Measurements from ENCODE around the gene UBE2E2.
"Not testable (repeated sequence)": the region's sequence is repeated elsewhere in the genome, so short reads cannot be mapped to it uniquely, and the experiment has no call there.

Gene UBE2E2

GRCh38 chr3:23319366-23320312, 116.5 kb downstream of the UBE2E2 start:
- Histone ChIP-seq H3K9ac (ENCODE audit: low read depth in 1 of 2, low read length in 2 of 2) (no peak overlapping the region), H3K9me3 (ENCODE audit: control insufficient read depth in 2 of 2, low read length in 2 of 2) (no peaks in the 10 kb centered on the region), H3K36me3 (ENCODE audit: control insufficient read depth in 2 of 2, insufficient read depth in 2 of 2, low read length in 2 of 2) (no peaks in the 10 kb centered on the region), H3K27me3 (ENCODE audit: control insufficient read depth in 2 of 2, insufficient read depth in 2 of 2, low read length in 2 of 2) (no peaks in the 10 kb centered on the region), H3K4me3 (ENCODE audit: low read length in 2 of 2) (no peak overlapping the region), H3K27ac (ENCODE audit: low read depth in 2 of 2, low read length in 2 of 2) (no peak overlapping the region), H3K4me1 (ENCODE audit: control insufficient read depth in 2 of 2, insufficient read depth in 2 of 2, low read length in 2 of 2) (no peaks in the 10 kb centered on the region)

GRCh38 chr3:23320586-23321570, 117.8 kb downstream of the UBE2E2 start:
- Histone ChIP-seq H3K36me3 (ENCODE audit: control insufficient read depth in 2 of 2, insufficient read depth in 2 of 2, low read length in 2 of 2) (no peaks in the 10 kb centered on the region), H3K27me3 (ENCODE audit: control insufficient read depth in 2 of 2, insufficient read depth in 2 of 2, low read length in 2 of 2) (no peaks in the 10 kb centered on the region), H3K9ac (ENCODE audit: low read depth in 1 of 2, low read length in 2 of 2) (no peak overlapping the region), H3K4me3 (ENCODE audit: low read length in 2 of 2) (no peak overlapping the region), H3K9me3 (ENCODE audit: control insufficient read depth in 2 of 2, low read length in 2 of 2) (no peaks in the 10 kb centered on the region), H3K27ac (ENCODE audit: low read depth in 2 of 2, low read length in 2 of 2) (no peak overlapping the region), H3K4me1 (ENCODE audit: control insufficient read depth in 2 of 2, insufficient read depth in 2 of 2, low read length in 2 of 2) (no peaks in the 10 kb centered on the region)

- H3K27ac ChIP-seq (ENCODE audit: low read depth in 2 of 2, low read length in 2 of 2) = no peak overlapping the region
- no peaks in the 10 kb centered on the region for H3K36me3 ChIP-seq (ENCODE audit: control insufficient read depth in 2 of 2, insufficient read depth in 2 of 2, low read length in 2 of 2)
- H3K4me3 ChIP-seq (ENCODE audit: low read length in 2 of 2) = no peak overlapping the region
- no peaks in the 10 kb centered on the region for H3K27me3 ChIP-seq (ENCODE audit: control insufficient read depth in 2 of 2, insufficient read depth in 2 of 2, low read length in 2 of 2)
- H3K9ac ChIP-seq (ENCODE audit: low read depth in 1 of 2, low read length in 2 of 2) = no peak overlapping the region
- H3K9me3 ChIP-seq (ENCODE audit: control insufficient read depth in 2 of 2, low read length in 2 of 2) = no peaks in the 10 kb centered on the region
- H3K4me1 ChIP-seq (ENCODE audit: control insufficient read depth in 2 of 2, insufficient read depth in 2 of 2, low read length in 2 of 2) = no peaks in the 10 kb centered on the region
These were observed 121.6 kb downstream of the UBE2E2 start for GRCh38 chr3:23324745-23325144.

- Histone ChIP-seq H3K36me3 (ENCODE audit: control insufficient read depth in 2 of 2, insufficient read depth in 2 of 2, low read length in 2 of 2) (no peaks in the 10 kb centered on the region), H3K4me3 (ENCODE audit: low read length in 2 of 2) (no peak overlapping the region), H3K27me3 (ENCODE audit: control insufficient read depth in 2 of 2, insufficient read depth in 2 of 2, low read length in 2 of 2) (no peaks in the 10 kb centered on the region), H3K9ac (ENCODE audit: low read depth in 1 of 2, low read length in 2 of 2) (no peak overlapping the region), H3K27ac (ENCODE audit: low read depth in 2 of 2, low read length in 2 of 2) (no peak overlapping the region), H3K9me3 (ENCODE audit: control insufficient read depth in 2 of 2, low read length in 2 of 2) (no peaks in the 10 kb centered on the region), H3K4me1 (ENCODE audit: control insufficient read depth in 2 of 2, insufficient read depth in 2 of 2, low read length in 2 of 2) (no peaks in the 10 kb centered on the region)
These were observed 122.4 kb downstream of the UBE2E2 start for GRCh38 chr3:23325466-23326065.

GRCh38 chr3:23329471-23330105, 126.5 kb downstream of the UBE2E2 start:
- H3K36me3 ChIP-seq (ENCODE audit: control insufficient read depth in 2 of 2, insufficient read depth in 2 of 2, low read length in 2 of 2) = no peaks in the 10 kb centered on the region
- H3K4me3 ChIP-seq (ENCODE audit: low read length in 2 of 2) = no peak overlapping the region
- no peak overlapping the region for H3K27ac ChIP-seq (ENCODE audit: low read depth in 2 of 2, low read length in 2 of 2)
- no peak overlapping the region for H3K9ac ChIP-seq (ENCODE audit: low read depth in 1 of 2, low read length in 2 of 2)
- no peaks in the 10 kb centered on the region for H3K9me3 ChIP-seq (ENCODE audit: control insufficient read depth in 2 of 2, low read length in 2 of 2)
- no peaks in the 10 kb centered on the region for H3K4me1 ChIP-seq (ENCODE audit: control insufficient read depth in 2 of 2, insufficient read depth in 2 of 2, low read length in 2 of 2)
- H3K27me3 ChIP-seq (ENCODE audit: control insufficient read depth in 2 of 2, insufficient read depth in 2 of 2, low read length in 2 of 2) = no peaks in the 10 kb centered on the region

GRCh38 chr3:23330568-23330967, 127.4 kb downstream of the UBE2E2 start:
- Histone ChIP-seq H3K4me1 (ENCODE audit: control insufficient read depth in 2 of 2, insufficient read depth in 2 of 2, low read length in 2 of 2) (no peaks in the 10 kb centered on the region), H3K4me3 (ENCODE audit: low read length in 2 of 2) (no peak overlapping the region), H3K9ac (ENCODE audit: low read depth in 1 of 2, low read length in 2 of 2) (no peak overlapping the region), H3K9me3 (ENCODE audit: control insufficient read depth in 2 of 2, low read length in 2 of 2) (no peaks in the 10 kb centered on the region), H3K27me3 (ENCODE audit: control insufficient read depth in 2 of 2, insufficient read depth in 2 of 2, low read length in 2 of 2) (no peaks in the 10 kb centered on the region), H3K27ac (ENCODE audit: low read depth in 2 of 2, low read length in 2 of 2) (no peak overlapping the region), H3K36me3 (ENCODE audit: control insufficient read depth in 2 of 2, insufficient read depth in 2 of 2, low read length in 2 of 2) (no peaks in the 10 kb centered on the region)

GRCh38 chr3:23331141-23331935, 128.2 kb downstream of the UBE2E2 start:
- Histone ChIP-seq H3K4me1 (ENCODE audit: control insufficient read depth in 2 of 2, insufficient read depth in 2 of 2, low read length in 2 of 2) (no peaks in the 10 kb centered on the region), H3K27me3 (ENCODE audit: control insufficient read depth in 2 of 2, insufficient read depth in 2 of 2, low read length in 2 of 2) (no peaks in the 10 kb centered on the region), H3K36me3 (ENCODE audit: control insufficient read depth in 2 of 2, insufficient read depth in 2 of 2, low read length in 2 of 2) (no peaks in the 10 kb centered on the region), H3K9ac (ENCODE audit: low read depth in 1 of 2, low read length in 2 of 2) (no peak overlapping the region), H3K27ac (ENCODE audit: low read depth in 2 of 2, low read length in 2 of 2) (no peak overlapping the region), H3K4me3 (ENCODE audit: low read length in 2 of 2) (no peak overlapping the region), H3K9me3 (ENCODE audit: control insufficient read depth in 2 of 2, low read length in 2 of 2) (no peaks in the 10 kb centered on the region)

- no peaks in the 10 kb centered on the region for H3K4me1 ChIP-seq (ENCODE audit: control insufficient read depth in 2 of 2, insufficient read depth in 2 of 2, low read length in 2 of 2)
These were observed 130.5 kb downstream of the UBE2E2 start for GRCh38 chr3:23333633-23334032.

GRCh38 chr3:23336853-23337252, 133.7 kb downstream of the UBE2E2 start:
- not testable (repeated sequence) for H3K4me1 ChIP-seq (ENCODE audit: control insufficient read depth in 2 of 2, insufficient read depth in 2 of 2, low read length in 2 of 2); H3K27ac ChIP-seq (ENCODE audit: low read depth in 2 of 2, low read length in 2 of 2); H3K9me3 ChIP-seq (ENCODE audit: control insufficient read depth in 2 of 2, low read length in 2 of 2); H3K4me3 ChIP-seq (ENCODE audit: low read length in 2 of 2); H3K27me3 ChIP-seq (ENCODE audit: control insufficient read depth in 2 of 2, insufficient read depth in 2 of 2, low read length in 2 of 2); H3K36me3 ChIP-seq (ENCODE audit: control insufficient read depth in 2 of 2, insufficient read depth in 2 of 2, low read length in 2 of 2); H3K9ac ChIP-seq (ENCODE audit: low read depth in 1 of 2, low read length in 2 of 2)

More at GRCh38 chr3:23333633-23334032, 130.5 kb downstream of the UBE2E2 start:
- Histone ChIP-seq H3K9ac (ENCODE audit: low read depth in 1 of 2, low read length in 2 of 2) (no peak overlapping the region), H3K36me3 (ENCODE audit: control insufficient read depth in 2 of 2, insufficient read depth in 2 of 2, low read length in 2 of 2) (no peaks in the 10 kb centered on the region), H3K4me3 (ENCODE audit: low read length in 2 of 2) (no peak overlapping the region), H3K9me3 (ENCODE audit: control insufficient read depth in 2 of 2, low read length in 2 of 2) (no peaks in the 10 kb centered on the region), H3K27me3 (ENCODE audit: control insufficient read depth in 2 of 2, insufficient read depth in 2 of 2, low read length in 2 of 2) (no peaks in the 10 kb centered on the region), H3K27ac (ENCODE audit: low read depth in 2 of 2, low read length in 2 of 2) (no peak overlapping the region)
